Measurements from ENCODE around the gene NAPSA.
A peak's percentile ranks its signal among the peaks of the same experiment; 100 is the strongest.

The NAPSA gene

GRCh38 chr19:50384685-50385535, 19.5 kb upstream of the NAPSA start:
- Histone ChIP-seq H3K27ac (ENCODE audit: low read depth, low read length) (no peak overlapping the region), H3K27me3 (ENCODE audit: control insufficient read depth in 1 of 2, insufficient read depth in 2 of 2, low read length in 2 of 2) (no peaks in the 10 kb centered on the region), H3K9me3 (ENCODE audit: control insufficient read depth in 1 of 2, low read length in 2 of 2) (no peaks in the 10 kb centered on the region), H3K9ac (ENCODE audit: low read depth in 1 of 2, low read length in 2 of 2) (peak overlapping the region; percentile 23 to 75), H3K4me1 (ENCODE audit: control insufficient read depth in 1 of 2, insufficient read depth in 2 of 2, low read length in 2 of 2) (peaks cover 9 to 20% of the 10 kb centered on the region in 2 donors), H3K4me3 (ENCODE audit: low read depth in 1 of 2, low read length in 2 of 2) (peak overlapping the region; percentile 69 to 93), H3K36me3 (ENCODE audit: control insufficient read depth in 1 of 2, insufficient read depth in 2 of 2, low read length in 2 of 2) (peaks cover 14 to 41% of the 10 kb centered on the region in 2 donors)

- H3K9ac ChIP-seq (ENCODE audit: low read depth in 1 of 2, low read length in 2 of 2) = peak within 1 kb of the TSS; percentile 35 to 75
- peaks cover 22 to 49% of the 10 kb centered on the region in 2 donors for H3K36me3 ChIP-seq (ENCODE audit: control insufficient read depth in 1 of 2, insufficient read depth in 2 of 2, low read length in 2 of 2)
- H3K4me1 ChIP-seq (ENCODE audit: control insufficient read depth in 1 of 2, insufficient read depth in 2 of 2, low read length in 2 of 2) = peaks cover 9 to 20% of the 10 kb centered on the region in 2 donors
Observed at GRCh38 chr19:50383852-50384684, 18.6 kb upstream of the NAPSA start, which contains the start of gene POLD1. TSS of gene POLD1 (plus strand) at chr19:50384347. CDS start at chr19:50398852, 14,505 bp downstream.

GRCh38 chr19:50383001-50383851, 17.8 kb upstream of the NAPSA start:
- Histone ChIP-seq H3K9ac (ENCODE audit: low read depth in 1 of 2, low read length in 2 of 2) (peak overlapping the region; percentile 35 to 48), H3K4me3 (ENCODE audit: low read depth in 1 of 2, low read length in 2 of 2) (peak overlapping the region; percentile 66 to 68)

More at GRCh38 chr19:50383852-50384684, 18.6 kb upstream of the NAPSA start, which contains the start of gene POLD1:
- H3K27ac ChIP-seq (ENCODE audit: low read depth, low read length) = peak within 1 kb of the TSS; percentile 62
- H3K4me3 ChIP-seq (ENCODE audit: low read depth in 1 of 2, low read length in 2 of 2) = peak within 1 kb of the TSS; percentile 69 to 93
- H3K9me3 ChIP-seq (ENCODE audit: control insufficient read depth in 1 of 2, low read length in 2 of 2) = no peaks in the 10 kb centered on the region
- H3K27me3 ChIP-seq (ENCODE audit: control insufficient read depth in 1 of 2, insufficient read depth in 2 of 2, low read length in 2 of 2) = no peaks in the 10 kb centered on the region

GRCh38 chr19:50381881-50382729, 16.7 kb upstream of the NAPSA start:
- no peaks in the 10 kb centered on the region for H3K27me3 ChIP-seq (ENCODE audit: control insufficient read depth in 1 of 2, insufficient read depth in 2 of 2, low read length in 2 of 2)
- no peak overlapping the region for H3K27ac ChIP-seq (ENCODE audit: low read depth, low read length)
- H3K4me1 ChIP-seq (ENCODE audit: control insufficient read depth in 1 of 2, insufficient read depth in 2 of 2, low read length in 2 of 2) = peaks cover 9 to 20% of the 10 kb centered on the region in 2 donors
- H3K36me3 ChIP-seq (ENCODE audit: control insufficient read depth in 1 of 2, insufficient read depth in 2 of 2, low read length in 2 of 2) = peaks cover 35 to 61% of the 10 kb centered on the region in 2 donors
- H3K9me3 ChIP-seq (ENCODE audit: control insufficient read depth in 1 of 2, low read length in 2 of 2) = no peaks in the 10 kb centered on the region
- no peak overlapping the region for H3K9ac ChIP-seq (ENCODE audit: low read depth in 1 of 2, low read length in 2 of 2)
- H3K4me3 ChIP-seq (ENCODE audit: low read depth in 1 of 2, low read length in 2 of 2) = no peak overlapping the region

More at GRCh38 chr19:50383001-50383851, 17.8 kb upstream of the NAPSA start:
- Histone ChIP-seq H3K9me3 (ENCODE audit: control insufficient read depth in 1 of 2, low read length in 2 of 2) (no peaks in the 10 kb centered on the region), H3K36me3 (ENCODE audit: control insufficient read depth in 1 of 2, insufficient read depth in 2 of 2, low read length in 2 of 2) (peaks cover 30 to 57% of the 10 kb centered on the region in 2 donors), H3K4me1 (ENCODE audit: control insufficient read depth in 1 of 2, insufficient read depth in 2 of 2, low read length in 2 of 2) (peaks cover 9 to 20% of the 10 kb centered on the region in 2 donors), H3K27ac (ENCODE audit: low read depth, low read length) (peak overlapping the region; percentile 62), H3K27me3 (ENCODE audit: control insufficient read depth in 1 of 2, insufficient read depth in 2 of 2, low read length in 2 of 2) (no peaks in the 10 kb centered on the region)

- Histone ChIP-seq H3K36me3 (ENCODE audit: control insufficient read depth in 1 of 2, insufficient read depth in 2 of 2, low read length in 2 of 2) (peaks cover 35 to 59% of the 10 kb centered on the region in 2 donors), H3K4me3 (ENCODE audit: low read depth in 1 of 2, low read length in 2 of 2) (no peak overlapping the region), H3K27me3 (ENCODE audit: control insufficient read depth in 1 of 2, insufficient read depth in 2 of 2, low read length in 2 of 2) (no peaks in the 10 kb centered on the region), H3K27ac (ENCODE audit: low read depth, low read length) (no peak overlapping the region), H3K9ac (ENCODE audit: low read depth in 1 of 2, low read length in 2 of 2) (no peak overlapping the region), H3K9me3 (ENCODE audit: control insufficient read depth in 1 of 2, low read length in 2 of 2) (no peaks in the 10 kb centered on the region), H3K4me1 (ENCODE audit: control insufficient read depth in 1 of 2, insufficient read depth in 2 of 2, low read length in 2 of 2) (peaks cover 9 to 23% of the 10 kb centered on the region in 2 donors)
Observed at GRCh38 chr19:50380751-50381151, 15.3 kb upstream of the NAPSA start.

- Histone ChIP-seq H3K27ac (ENCODE audit: low read depth, low read length) (no peak overlapping the region), H3K9ac (ENCODE audit: low read depth in 1 of 2, low read length in 2 of 2) (no peak overlapping the region), H3K4me1 (ENCODE audit: control insufficient read depth in 1 of 2, insufficient read depth in 2 of 2, low read length in 2 of 2) (peaks cover 7 to 20% of the 10 kb centered on the region in 2 donors), H3K4me3 (ENCODE audit: low read depth in 1 of 2, low read length in 2 of 2) (no peak overlapping the region), H3K36me3 (ENCODE audit: control insufficient read depth in 1 of 2, insufficient read depth in 2 of 2, low read length in 2 of 2) (peaks cover 35 to 59% of the 10 kb centered on the region in 2 donors), H3K9me3 (ENCODE audit: control insufficient read depth in 1 of 2, low read length in 2 of 2) (no peaks in the 10 kb centered on the region), H3K27me3 (ENCODE audit: control insufficient read depth in 1 of 2, insufficient read depth in 2 of 2, low read length in 2 of 2) (no peaks in the 10 kb centered on the region)
Observed at GRCh38 chr19:50380137-50380536, 14.7 kb upstream of the NAPSA start.

GRCh38 chr19:50379602-50380001, 14.2 kb upstream of the NAPSA start:
- no peak overlapping the region for H3K27ac ChIP-seq (ENCODE audit: low read depth, low read length)
- no peak overlapping the region for H3K4me3 ChIP-seq (ENCODE audit: low read depth in 1 of 2, low read length in 2 of 2)
- no peaks in the 10 kb centered on the region for H3K9me3 ChIP-seq (ENCODE audit: control insufficient read depth in 1 of 2, low read length in 2 of 2)
- no peak overlapping the region for H3K9ac ChIP-seq (ENCODE audit: low read depth in 1 of 2, low read length in 2 of 2)
- no peaks in the 10 kb centered on the region for H3K27me3 ChIP-seq (ENCODE audit: control insufficient read depth in 1 of 2, insufficient read depth in 2 of 2, low read length in 2 of 2)
- peaks cover 35 to 59% of the 10 kb centered on the region in 2 donors for H3K36me3 ChIP-seq (ENCODE audit: control insufficient read depth in 1 of 2, insufficient read depth in 2 of 2, low read length in 2 of 2)
- H3K4me1 ChIP-seq (ENCODE audit: control insufficient read depth in 1 of 2, insufficient read depth in 2 of 2, low read length in 2 of 2) = peaks cover 2 to 14% of the 10 kb centered on the region in 2 donors

- Histone ChIP-seq H3K9ac (ENCODE audit: low read depth in 1 of 2, low read length in 2 of 2) (no peak overlapping the region), H3K4me1 (ENCODE audit: control insufficient read depth in 1 of 2, insufficient read depth in 2 of 2, low read length in 2 of 2) (peaks cover 0 to 12% of the 10 kb centered on the region in 2 donors), H3K27ac (ENCODE audit: low read depth, low read length) (no peak overlapping the region), H3K9me3 (ENCODE audit: control insufficient read depth in 1 of 2, low read length in 2 of 2) (no peaks in the 10 kb centered on the region), H3K4me3 (ENCODE audit: low read depth in 1 of 2, low read length in 2 of 2) (no peak overlapping the region), H3K36me3 (ENCODE audit: control insufficient read depth in 1 of 2, insufficient read depth in 2 of 2, low read length in 2 of 2) (peaks cover 35 to 59% of the 10 kb centered on the region in 2 donors), H3K27me3 (ENCODE audit: control insufficient read depth in 1 of 2, insufficient read depth in 2 of 2, low read length in 2 of 2) (no peaks in the 10 kb centered on the region)
Observed at GRCh38 chr19:50378863-50379236, 13.4 kb upstream of the NAPSA start.
